Tibial nerve (tissue), 3 donors: ENCODE results near the gene KREMEN2.

Experiments used
- POLR2A ChIP-seq, 2 donors: fragments of 450-650 bp; IDR thresholded peaks; one replicate each; pipeline ENCODE4 v1.6.1; 2017; ENCODE audit warnings: antibody characterized with exemption in 2 of 2, mild to moderate bottlenecking in 2 of 2, moderate library complexity in 2 of 2
- TF ChIP-seq, protein P1 (sequence below), 5 experiments: fragments of 200-600 bp in 3 of 5; fragments of 450-650 bp in 2 of 5; sonication (generic) in 3 of 5; IDR thresholded peaks; one replicate each; pipeline ENCODE4 v1.5.1; 2016 to 2019; ENCODE audit warnings: antibody characterized with exemption in 5 of 5, mild to moderate bottlenecking in 3 of 5, moderate library complexity in 2 of 5

GRCh38 chr16:2963723-2964474 is at the start of gene KREMEN2:
- TF ChIP-seq, protein P1, sequence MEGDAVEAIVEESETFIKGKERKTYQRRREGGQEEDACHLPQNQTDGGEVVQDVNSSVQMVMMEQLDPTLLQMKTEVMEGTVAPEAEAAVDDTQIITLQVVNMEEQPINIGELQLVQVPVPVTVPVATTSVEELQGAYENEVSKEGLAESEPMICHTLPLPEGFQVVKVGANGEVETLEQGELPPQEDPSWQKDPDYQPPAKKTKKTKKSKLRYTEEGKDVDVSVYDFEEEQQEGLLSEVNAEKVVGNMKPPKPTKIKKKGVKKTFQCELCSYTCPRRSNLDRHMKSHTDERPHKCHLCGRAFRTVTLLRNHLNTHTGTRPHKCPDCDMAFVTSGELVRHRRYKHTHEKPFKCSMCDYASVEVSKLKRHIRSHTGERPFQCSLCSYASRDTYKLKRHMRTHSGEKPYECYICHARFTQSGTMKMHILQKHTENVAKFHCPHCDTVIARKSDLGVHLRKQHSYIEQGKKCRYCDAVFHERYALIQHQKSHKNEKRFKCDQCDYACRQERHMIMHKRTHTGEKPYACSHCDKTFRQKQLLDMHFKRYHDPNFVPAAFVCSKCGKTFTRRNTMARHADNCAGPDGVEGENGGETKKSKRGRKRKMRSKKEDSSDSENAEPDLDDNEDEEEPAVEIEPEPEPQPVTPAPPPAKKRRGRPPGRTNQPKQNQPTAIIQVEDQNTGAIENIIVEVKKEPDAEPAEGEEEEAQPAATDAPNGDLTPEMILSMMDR (IDR thresholded peaks at IDR 0.05): no peak
- no peak for TF ChIP-seq POLR2A (IDR thresholded peaks at IDR 0.05)
